VCaP (cell line): ENCODE measurements around the gene PPP4C.
"Not testable (repeated sequence)": the region's sequence is repeated elsewhere in the genome, so short reads cannot be mapped to it uniquely, and the experiment has no call there.

Source experiments
- H3K27ac ChIP-seq: fragments of 450-650 bp; 2 replicates; pipeline ENCODE4 v1.5.1; 2017
- TF ChIP-seq, protein P1 (sequence below): fragments of 450-650 bp; conservative IDR thresholded peaks from 2 replicates; pipeline ENCODE4 v1.5.1; 2017; ENCODE audit warnings: mild to moderate bottlenecking, moderate library complexity

The PPP4C gene

DNA sequence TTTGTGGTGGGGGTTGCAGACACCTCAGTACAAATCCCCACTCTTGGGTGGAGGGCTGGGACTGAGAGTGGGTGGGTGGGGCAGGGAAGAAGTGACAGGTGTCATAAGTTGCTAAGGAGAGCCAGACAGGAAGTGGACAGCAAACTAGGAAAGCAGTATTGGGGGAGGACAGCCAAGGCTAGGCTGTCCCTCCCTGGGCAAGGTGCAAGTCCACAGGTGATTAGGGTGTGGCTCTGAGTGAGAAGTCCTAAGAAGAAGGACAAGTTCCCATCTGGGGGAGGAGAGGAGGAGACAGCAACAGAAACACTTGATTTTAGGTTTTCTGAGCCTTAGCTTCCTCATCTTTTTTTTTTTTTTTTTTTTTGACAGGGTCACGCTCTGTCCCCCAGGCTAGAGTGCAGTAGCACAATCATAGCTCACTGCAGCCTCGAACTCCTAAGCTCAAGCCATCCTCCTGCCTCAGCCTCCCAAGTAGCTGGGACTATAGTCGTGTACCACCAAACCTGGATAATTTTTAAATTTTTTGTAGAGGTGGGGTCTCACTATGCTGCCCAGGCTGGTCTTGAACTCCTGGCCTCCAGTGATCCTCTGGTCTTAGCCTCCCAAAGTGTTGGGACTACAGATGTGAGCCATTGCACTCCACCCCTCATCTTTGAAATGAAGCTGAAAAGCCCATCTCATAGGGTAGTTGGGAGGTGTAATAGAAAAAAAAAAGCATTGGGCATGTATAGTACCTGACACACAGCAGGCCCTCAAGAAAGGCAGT is 44.7 kb downstream of the PPP4C start:
- TF ChIP-seq, protein P1, sequence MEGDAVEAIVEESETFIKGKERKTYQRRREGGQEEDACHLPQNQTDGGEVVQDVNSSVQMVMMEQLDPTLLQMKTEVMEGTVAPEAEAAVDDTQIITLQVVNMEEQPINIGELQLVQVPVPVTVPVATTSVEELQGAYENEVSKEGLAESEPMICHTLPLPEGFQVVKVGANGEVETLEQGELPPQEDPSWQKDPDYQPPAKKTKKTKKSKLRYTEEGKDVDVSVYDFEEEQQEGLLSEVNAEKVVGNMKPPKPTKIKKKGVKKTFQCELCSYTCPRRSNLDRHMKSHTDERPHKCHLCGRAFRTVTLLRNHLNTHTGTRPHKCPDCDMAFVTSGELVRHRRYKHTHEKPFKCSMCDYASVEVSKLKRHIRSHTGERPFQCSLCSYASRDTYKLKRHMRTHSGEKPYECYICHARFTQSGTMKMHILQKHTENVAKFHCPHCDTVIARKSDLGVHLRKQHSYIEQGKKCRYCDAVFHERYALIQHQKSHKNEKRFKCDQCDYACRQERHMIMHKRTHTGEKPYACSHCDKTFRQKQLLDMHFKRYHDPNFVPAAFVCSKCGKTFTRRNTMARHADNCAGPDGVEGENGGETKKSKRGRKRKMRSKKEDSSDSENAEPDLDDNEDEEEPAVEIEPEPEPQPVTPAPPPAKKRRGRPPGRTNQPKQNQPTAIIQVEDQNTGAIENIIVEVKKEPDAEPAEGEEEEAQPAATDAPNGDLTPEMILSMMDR = no peak
- H3K27ac ChIP-seq = no peak overlapping the region

DNA sequence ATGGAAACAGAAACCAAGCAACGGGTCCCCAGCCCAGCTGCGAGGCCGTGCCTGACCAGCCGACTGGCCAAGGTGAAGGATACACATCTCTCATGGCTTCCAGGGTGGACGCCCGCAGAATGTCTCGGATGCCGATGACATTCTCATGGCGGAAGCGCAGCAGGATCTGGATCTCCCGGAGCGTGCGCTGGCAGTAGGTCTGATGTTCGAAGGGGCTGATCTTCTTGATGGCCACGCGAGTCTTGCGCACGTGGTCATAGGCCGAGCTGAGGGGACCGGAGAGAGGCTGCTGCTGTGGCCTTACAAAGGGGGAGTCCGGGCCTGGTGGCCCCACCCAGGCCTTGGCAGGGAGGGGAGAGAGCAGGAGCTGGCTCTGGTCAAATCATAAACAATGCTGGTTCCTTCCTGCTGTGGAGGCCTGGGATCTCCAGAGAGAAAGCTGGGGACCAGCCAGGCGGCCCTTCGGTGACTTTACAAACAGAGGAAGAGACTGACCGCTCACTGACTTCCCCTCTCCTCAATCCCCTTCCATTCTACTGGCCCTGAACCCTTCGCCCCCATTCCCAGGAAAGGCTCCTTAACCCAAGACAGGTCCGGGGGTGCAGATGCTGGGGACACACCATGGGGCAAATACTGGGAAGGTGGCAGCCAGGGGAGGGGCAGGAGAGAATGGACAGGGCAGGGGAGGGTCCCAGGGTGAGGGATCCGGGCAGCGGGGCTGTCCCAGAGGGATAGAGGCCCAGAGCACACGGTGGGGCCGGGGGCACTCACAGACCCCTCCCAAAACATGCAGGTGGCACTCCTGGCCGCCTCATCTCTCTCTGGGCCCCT is 46.2 kb downstream of the PPP4C start:
- TF ChIP-seq, protein P1 = no peak
- H3K27ac ChIP-seq = peak overlapping the region; percentile 74; the same call in 1 of the 2 replicates

DNA sequence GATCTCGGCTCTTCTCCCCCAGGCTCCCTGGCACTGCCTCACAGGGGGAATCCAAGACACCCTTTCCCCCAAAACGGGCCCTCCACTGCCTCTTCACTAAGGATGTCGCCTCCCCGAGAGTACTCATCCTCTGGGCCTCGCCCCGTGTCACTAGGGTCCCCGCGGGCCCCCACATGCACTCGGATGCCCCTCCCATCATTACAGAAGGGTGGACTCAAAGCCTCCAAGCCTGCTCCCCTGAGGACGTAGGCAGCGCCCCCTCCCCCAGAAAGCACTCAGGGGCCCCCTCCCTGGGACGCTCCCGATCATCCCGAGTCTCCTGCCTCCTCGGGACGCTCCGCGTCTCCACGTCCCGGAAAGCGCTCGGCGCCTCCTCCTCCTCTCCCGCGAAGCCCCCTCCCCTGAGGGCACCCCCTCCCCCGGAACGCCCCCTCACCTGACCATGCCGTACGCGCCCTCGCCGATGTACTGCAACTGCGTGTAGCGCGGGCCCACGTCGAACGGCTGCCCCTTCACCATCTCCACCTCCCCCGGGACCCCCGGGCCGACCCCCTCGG is 46.9 kb downstream of the PPP4C start:
- TF ChIP-seq, protein P1 = no peak
- H3K27ac ChIP-seq = peak overlapping the region; percentile 74; the same call in 1 of the 2 replicates

DNA sequence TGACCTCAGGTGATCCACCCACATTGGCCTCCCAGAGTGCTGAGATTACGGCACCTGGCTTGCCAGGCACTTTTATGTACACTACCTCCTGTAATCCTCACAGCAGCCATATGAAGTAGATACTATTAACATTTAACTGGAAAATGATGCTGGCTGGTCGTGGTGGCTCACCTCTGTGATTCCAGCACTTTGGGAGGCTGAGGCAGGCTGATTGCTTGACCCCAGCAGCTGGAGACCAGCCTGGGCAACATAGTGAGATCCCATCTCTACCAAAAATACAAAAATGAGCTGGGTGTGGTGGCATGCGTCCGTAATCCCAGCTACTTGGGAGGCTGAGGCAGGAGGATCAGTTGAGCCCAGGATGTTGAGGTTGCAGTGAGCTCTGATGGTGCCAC is 49.2 kb downstream of the PPP4C start:
- H3K27ac ChIP-seq = no peak overlapping the region
- TF ChIP-seq, protein P1 = no peak

DNA sequence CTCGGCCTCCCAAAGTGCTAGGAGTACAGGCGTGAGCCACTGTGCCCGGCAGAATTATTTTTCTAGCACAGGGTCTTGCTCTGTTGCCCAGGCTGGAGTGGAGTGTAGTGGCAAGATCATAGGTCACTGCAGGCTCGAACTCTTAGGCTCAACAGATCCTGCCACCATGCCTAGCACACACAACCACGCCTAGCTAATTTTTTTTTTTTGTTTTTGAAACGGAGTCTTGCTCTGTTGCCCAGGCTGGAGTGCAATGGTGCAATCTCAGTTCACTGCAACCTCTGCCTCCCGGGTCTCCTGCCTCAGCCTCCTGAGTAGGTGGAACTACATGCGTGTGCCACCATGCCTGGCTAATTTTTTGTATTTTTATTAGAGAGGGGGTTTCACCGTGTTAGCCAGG is 49.9 kb downstream of the PPP4C start:
- H3K27ac ChIP-seq = not testable (repeated sequence)

DNA sequence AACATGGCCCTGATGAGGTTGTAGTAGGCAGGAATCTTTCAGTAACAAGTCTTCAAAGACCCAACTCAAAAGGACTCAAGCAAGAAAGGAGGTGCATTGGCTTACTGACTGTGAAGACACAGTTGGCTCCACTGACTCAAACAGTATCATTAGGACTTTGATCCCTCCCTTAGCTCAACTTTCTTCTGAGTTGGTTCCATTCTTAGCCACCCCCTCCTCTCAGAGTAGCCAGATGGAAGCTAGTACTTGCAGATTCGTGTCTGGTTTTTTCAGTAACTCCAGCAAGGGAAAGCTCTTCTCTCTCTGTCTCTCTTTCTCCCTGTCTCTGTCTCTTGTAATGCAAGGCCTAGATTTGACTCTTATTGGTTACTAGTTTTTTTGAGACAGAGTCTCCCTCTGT is 52.2 kb downstream of the PPP4C start:
- TF ChIP-seq, protein P1 = no peak
- no peak overlapping the region for H3K27ac ChIP-seq

DNA sequence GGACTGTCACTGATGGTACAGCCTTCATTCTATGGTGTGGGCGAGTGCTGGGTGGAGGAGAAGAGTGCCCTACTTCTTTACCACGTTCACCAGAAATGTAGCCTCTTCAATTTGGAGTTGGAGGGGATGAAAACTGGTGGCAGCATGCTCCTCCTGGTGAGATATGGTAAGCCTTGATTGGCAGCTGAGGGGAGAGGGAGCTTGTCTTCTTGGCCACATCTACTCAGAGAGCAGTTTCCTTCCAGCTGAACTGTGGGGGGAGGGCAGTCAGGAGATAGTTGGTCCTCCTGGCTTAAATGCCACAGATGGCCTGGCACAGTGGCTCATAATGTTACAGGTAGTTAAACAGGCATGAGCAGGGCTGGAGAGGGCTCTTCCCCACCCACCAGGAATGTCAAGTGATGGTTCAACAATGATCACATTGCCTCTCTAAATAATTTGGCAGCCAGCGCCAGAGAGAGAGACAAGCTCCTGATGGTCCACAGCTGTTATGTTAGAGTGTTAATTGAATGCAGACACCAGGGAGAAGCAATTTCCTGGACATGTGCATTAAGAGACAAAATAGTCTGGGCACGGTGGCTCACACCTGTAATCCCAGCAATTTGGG is 56.2 kb downstream of the PPP4C start:
- TF ChIP-seq, protein P1 = no peak
- no peak overlapping the region for H3K27ac ChIP-seq
